Left ventricle myocardium inferior (tissue), 1 donor: Measurements from ENCODE around the gene RFTN1. TPM values are rescaled to one million over a fixed set of nuclear protein-coding genes. Genes with fewer than 3 reads are reported as not detected.
A peak's percentile ranks its signal among the peaks of the same experiment; 100 is the strongest.

Experiments
- DNase-seq: peaks from one replicate; pipeline ENCODE4 v3.0.0-alpha.2; 2020
- H3K27ac ChIP-seq: fragments of 200-600 bp; replicated peaks from 2 replicates; pipeline ENCODE4 v1.8.0; 2021
- H3K27me3 ChIP-seq: fragments of 200-600 bp; 2 replicates; pipeline ENCODE4 v1.8.0; 2021; ENCODE audit warnings: low read depth
- H3K36me3 ChIP-seq: fragments of 200-600 bp; 2 replicates; pipeline ENCODE4 v1.8.0; 2021
- H3K4me1 ChIP-seq: fragments of 200-600 bp; 2 replicates; pipeline ENCODE4 v1.8.0; 2021
- H3K4me3 ChIP-seq: fragments of 200-600 bp; 2 replicates; pipeline ENCODE4 v1.8.0; 2021; ENCODE audit warnings: mild to moderate bottlenecking, moderate library complexity
- H3K9me3 ChIP-seq: fragments of 200-600 bp; replicated peaks from 2 replicates; pipeline ENCODE4 v1.8.0; 2021
- intact Hi-C: fragments of 100-400 bp; cut with micrococcal nuclease; formaldehyde crosslinking; loops from one replicate; pipeline ENCODE4 v1.11.0; 2022
- total RNA-seq: library from RNA; stranded (reverse); fragmentation: NEBNext Ultra II Directional; extraction: Animal tissue kit (Norgen Biotek cat#: 25700); gene quantifications from one replicate; pipeline ENCODE4 v1.2.1, GENCODE V29; 2021
- TF ChIP-seq, protein P1 (sequence below): fragments of 200-600 bp; IDR thresholded peaks from 2 replicates; pipeline ENCODE4 v1.8.0; 2021; ENCODE audit warnings: antibody characterized with exemption, mild to moderate bottlenecking, borderline replicate concordance
- donor health status: DM: no; HTN: yes; CAD: no; lungs with severe emphysema.

Gene RFTN1
- total RNA-seq, 1 donor from 2014 or later, result 22.9 TPM

DNA sequence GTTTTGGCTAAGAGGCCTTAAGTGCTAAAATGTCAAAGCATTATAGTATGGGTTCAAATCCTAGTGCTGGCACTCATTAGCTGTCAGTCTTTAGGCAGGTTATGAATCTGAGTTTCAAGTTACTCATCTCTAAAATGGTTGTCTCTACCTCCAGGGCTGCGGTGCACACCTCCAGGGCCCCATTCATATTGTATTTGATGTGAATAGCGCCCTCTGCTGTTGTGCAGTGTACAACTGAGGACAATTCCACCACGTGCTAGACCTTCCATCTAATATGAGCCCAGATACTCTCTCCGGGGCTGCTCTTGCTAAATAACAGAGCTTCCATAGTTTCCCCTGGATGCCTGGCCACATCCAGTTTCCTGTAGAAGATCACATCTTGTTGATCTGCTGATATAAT is 194.2 kb downstream of the RFTN1 start:
- Histone ChIP-seq H3K9me3 (no peaks in the 10 kb centered on the region), H3K27me3 (no peaks in the 10 kb centered on the region), H3K4me3 (no peak overlapping the region), H3K36me3 (peaks cover 86% of the 10 kb centered on the region), H3K4me1 (peaks cover 17% of the 10 kb centered on the region), H3K27ac (no peak overlapping the region)
- no peak for DNase-seq
- TF ChIP-seq, protein P1, sequence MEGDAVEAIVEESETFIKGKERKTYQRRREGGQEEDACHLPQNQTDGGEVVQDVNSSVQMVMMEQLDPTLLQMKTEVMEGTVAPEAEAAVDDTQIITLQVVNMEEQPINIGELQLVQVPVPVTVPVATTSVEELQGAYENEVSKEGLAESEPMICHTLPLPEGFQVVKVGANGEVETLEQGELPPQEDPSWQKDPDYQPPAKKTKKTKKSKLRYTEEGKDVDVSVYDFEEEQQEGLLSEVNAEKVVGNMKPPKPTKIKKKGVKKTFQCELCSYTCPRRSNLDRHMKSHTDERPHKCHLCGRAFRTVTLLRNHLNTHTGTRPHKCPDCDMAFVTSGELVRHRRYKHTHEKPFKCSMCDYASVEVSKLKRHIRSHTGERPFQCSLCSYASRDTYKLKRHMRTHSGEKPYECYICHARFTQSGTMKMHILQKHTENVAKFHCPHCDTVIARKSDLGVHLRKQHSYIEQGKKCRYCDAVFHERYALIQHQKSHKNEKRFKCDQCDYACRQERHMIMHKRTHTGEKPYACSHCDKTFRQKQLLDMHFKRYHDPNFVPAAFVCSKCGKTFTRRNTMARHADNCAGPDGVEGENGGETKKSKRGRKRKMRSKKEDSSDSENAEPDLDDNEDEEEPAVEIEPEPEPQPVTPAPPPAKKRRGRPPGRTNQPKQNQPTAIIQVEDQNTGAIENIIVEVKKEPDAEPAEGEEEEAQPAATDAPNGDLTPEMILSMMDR, result peak; percentile 39
- intact Hi-C loops, result no loop called here

DNA sequence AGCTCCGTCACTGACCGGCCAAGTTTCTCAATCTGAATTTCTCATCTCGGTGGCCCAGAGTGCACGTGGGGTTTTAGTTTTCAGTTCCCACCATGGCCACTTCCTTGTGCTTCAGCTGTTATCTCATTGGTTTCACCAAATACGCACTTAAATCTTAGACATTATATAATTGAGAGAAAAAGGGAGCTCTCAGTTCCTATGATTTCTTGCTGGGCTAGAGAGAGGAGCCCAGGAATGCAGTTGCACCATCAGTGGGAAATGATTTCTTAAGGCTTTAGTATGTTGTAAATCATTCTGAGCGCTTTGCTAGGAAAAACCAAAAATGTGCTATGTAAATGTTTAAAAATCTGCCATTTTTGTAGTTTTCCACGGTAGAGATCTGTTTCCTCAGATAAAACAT is 195.3 kb downstream of the RFTN1 start:
- Histone ChIP-seq H3K9me3 (no peaks in the 10 kb centered on the region), H3K4me1 (peaks cover 24% of the 10 kb centered on the region), H3K36me3 (peaks cover 85% of the 10 kb centered on the region), H3K4me3 (no peak overlapping the region), H3K27ac (peak overlapping the region; percentile 3), H3K27me3 (no peaks in the 10 kb centered on the region)
- intact Hi-C loops, result no loop called here
- DNase-seq, result no peak
- TF ChIP-seq, protein P1, result no peak

DNA sequence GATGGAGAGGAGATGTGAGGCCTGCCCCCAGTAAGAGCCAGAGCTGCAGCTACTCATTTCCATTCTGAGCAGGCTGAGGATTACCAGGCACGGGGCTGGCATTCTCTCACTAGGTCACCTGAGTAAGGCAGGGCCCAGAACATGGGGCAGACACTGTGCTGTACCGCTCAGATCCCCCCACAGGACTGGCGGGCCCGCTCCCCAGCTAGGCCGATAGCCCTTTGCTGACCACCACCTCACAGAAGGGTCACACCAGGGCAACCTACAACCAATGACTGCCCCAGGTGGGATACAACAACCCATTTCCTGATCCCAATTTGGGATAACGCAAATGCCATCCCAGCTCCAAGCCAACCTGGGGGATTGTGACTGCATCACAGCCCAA is 195.9 kb downstream of the RFTN1 start:
- peaks cover 84% of the 10 kb centered on the region for H3K36me3 ChIP-seq
- no peaks in the 10 kb centered on the region for H3K9me3 ChIP-seq
- H3K27me3 ChIP-seq, result no peaks in the 10 kb centered on the region
- peaks cover 30% of the 10 kb centered on the region for H3K4me1 ChIP-seq
- TF ChIP-seq, protein P1, result no peak
- H3K27ac ChIP-seq, result no peak overlapping the region
- no peak for DNase-seq
- intact Hi-C loops, result no loop called here
- no peak overlapping the region for H3K4me3 ChIP-seq

GRCh38 chr3:16316847-16317560 is 196.5 kb downstream of the RFTN1 start:
- H3K4me3 ChIP-seq, result no peak overlapping the region
- H3K4me1 ChIP-seq, result peaks cover 30% of the 10 kb centered on the region
- H3K27me3 ChIP-seq, result no peaks in the 10 kb centered on the region
- intact Hi-C loops, result no loop called here
- DNase-seq, result no peak
- no peak overlapping the region for H3K27ac ChIP-seq
- H3K36me3 ChIP-seq, result peaks cover 79% of the 10 kb centered on the region
- no peaks in the 10 kb centered on the region for H3K9me3 ChIP-seq
- TF ChIP-seq, protein P1, result no peak

DNA sequence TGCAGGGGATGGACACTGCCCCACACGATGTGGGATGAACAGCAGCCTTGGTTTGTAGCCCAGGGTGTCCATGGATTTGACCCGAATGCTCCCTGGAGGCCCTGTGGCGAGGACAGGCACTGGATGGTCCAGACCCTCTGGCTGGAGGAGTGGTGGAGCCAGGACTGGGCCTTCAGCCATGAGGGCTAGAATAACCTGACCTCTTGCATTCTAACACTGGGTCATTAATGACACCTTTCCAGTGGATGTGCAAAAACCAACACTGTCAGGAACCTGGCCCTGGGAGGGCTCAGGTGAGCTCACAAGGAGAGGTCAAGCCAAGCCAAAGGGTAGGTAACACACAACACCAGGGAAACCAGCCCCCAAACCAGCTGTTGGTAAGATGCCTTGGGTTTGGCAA is 197.1 kb downstream of the RFTN1 start:
- peaks cover 33% of the 10 kb centered on the region for H3K4me1 ChIP-seq
- H3K36me3 ChIP-seq, result peaks cover 72% of the 10 kb centered on the region
- no peak overlapping the region for H3K4me3 ChIP-seq
- no peak for DNase-seq
- intact Hi-C loops, result no loop called here
- H3K9me3 ChIP-seq, result no peaks in the 10 kb centered on the region
- TF ChIP-seq, protein P1, result no peak
- no peak overlapping the region for H3K27ac ChIP-seq
- H3K27me3 ChIP-seq, result no peaks in the 10 kb centered on the region
